NB4 (cell line): ENCODE results near the gene RBM33.

Source experiments
- DNase-seq: peaks from one replicate; pipeline ENCODE4 v3.0.0; 2010; ENCODE audit warnings: low read depth
- H3K4me3 ChIP-seq: one replicate; pipeline ENCODE4 v1.5.1; 2011; ENCODE audit warnings: mild to moderate bottlenecking, low read depth, low read length, moderate library complexity
- CTCF ChIP-seq: IDR thresholded peaks from one replicate; pipeline ENCODE4 v1.5.1; 2012; ENCODE audit warnings: low read depth, low read length
- MAX ChIP-seq: IDR thresholded peaks from 2 replicates; pipeline ENCODE4 v1.6.1; 2011; ENCODE audit warnings: low read depth, low read length
- MYC ChIP-seq: IDR thresholded peaks from 2 replicates; pipeline ENCODE4 v1.6.1; 2011; ENCODE audit warnings: low read depth, low read length
- POLR2A ChIP-seq: IDR thresholded peaks from 2 replicates; pipeline ENCODE4 v1.6.1; 2011; ENCODE audit warnings: mild to moderate bottlenecking; ENCODE audit not compliant: insufficient read length; ENCODE audit errors: extremely low read depth

The RBM33 gene

GRCh38 chr7:155802906-155803417, 158.5 kb downstream of the RBM33 start:
- H3K4me3 ChIP-seq, result no peak overlapping the region
- no peak for DNase-seq
- no peak for TF ChIP-seq POLR2A
- TF ChIP-seq CTCF, result no peak
- TF ChIP-seq MAX, result no peak
- no peak for TF ChIP-seq MYC

- peak overlapping the region; percentile 46 for H3K4me3 ChIP-seq
- TF ChIP-seq MYC (no peak), POLR2A (peak; percentile 36), CTCF (no peak)
- DNase-seq, result peak; percentile 75
These were observed 159.2 kb downstream of the RBM33 start for GRCh38 chr7:155803418-155804376.

GRCh38 chr7:155804431-155804831, 160.0 kb downstream of the RBM33 start:
- DNase-seq, result peak; percentile 46
- no peak overlapping the region for H3K4me3 ChIP-seq
- no peak for TF ChIP-seq MYC
- no peak for TF ChIP-seq POLR2A
- no peak for TF ChIP-seq CTCF
- no peak for TF ChIP-seq MAX

GRCh38 chr7:155804897-155805825, 160.7 kb downstream of the RBM33 start:
- DNase-seq, result peak; percentile 88
- TF ChIP-seq MAX, result peak; percentile 54
- peak; percentile 54; the same call in 1 of the 2 replicates for TF ChIP-seq MYC
- peak; percentile 82 for TF ChIP-seq CTCF
- TF ChIP-seq POLR2A, result no peak
- H3K4me3 ChIP-seq, result peak overlapping the region; percentile 57

- H3K4me3 ChIP-seq, result no peak overlapping the region
- no peak for TF ChIP-seq MYC
- TF ChIP-seq MAX, result no peak
- TF ChIP-seq POLR2A, result no peak
- TF ChIP-seq CTCF, result no peak
- no peak for DNase-seq
These were observed 161.3 kb downstream of the RBM33 start for GRCh38 chr7:155805826-155806095.
